HG03432 (cell line): ENCODE results near the gene PAQR5.

Experiments
- ATAC-seq: cut with Tn5 transposase; IDR thresholded peaks from one replicate; pipeline ENCODE4 v1.9.1; 2021; ENCODE audit warnings: mild to moderate bottlenecking, moderate library complexity; ENCODE audit not compliant: unreplicated experiment

The PAQR5 gene

DNA sequence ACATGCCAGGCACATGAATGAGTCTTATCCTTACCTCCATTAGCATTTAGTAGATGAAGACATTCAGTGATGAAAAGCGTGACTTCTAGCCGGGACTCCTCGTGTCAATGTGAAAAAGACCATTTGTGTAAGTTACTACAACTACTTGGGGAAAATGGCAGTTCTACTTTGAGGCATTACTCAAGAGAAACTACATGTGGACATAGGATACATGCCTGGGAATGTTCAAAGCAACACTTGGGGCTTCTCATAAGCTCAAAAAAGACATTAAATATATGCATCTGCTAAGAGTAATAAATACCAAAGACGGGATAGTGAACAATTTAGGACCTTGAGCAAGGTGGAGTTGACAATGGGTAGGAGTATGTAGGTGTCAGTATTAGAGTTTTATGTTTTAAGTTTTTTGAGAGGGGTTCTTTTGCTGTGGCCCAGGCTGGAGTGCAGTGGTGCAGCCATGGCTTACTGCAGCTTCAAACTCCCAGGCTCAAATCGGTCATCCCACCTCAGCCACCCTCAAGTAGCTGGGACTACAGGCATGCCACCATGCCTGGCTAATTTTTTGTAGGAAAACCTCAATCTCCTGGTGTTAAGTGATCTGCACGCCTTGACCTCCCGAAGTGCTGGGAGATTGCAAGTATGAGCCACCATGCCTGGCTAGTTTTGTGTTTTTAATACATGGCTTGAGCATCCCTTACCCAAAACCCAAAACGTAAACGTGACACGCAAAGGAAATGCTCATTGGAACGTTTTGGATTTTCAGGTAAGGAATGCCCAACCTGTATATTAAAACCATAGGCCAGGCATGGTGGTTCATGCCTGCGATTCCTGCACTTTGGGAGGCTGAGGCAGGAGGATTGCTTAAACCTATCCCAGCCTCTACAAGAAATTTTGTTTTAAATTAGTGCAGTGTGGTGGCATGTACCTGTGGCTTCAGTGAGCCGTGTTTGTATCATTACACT, 157.8 kb downstream of the PAQR5 start:
- no peak for ATAC-seq
